A549 (cell line): ENCODE measurements around the gene IFNL3.

Experiments
- MAX ChIP-seq: IDR thresholded peaks from 2 replicates; pipeline ENCODE4 v1.6.1; 2012
- POLR2A ChIP-seq: IDR thresholded peaks from 2 replicates; pipeline ENCODE4 v1.6.1; 2012; ENCODE audit warnings: mild to moderate bottlenecking, low read length
- POLR2AphosphoS2 ChIP-seq: conservative IDR thresholded peaks from 2 replicates; pipeline ENCODE4 v1.6.1; 2012; ENCODE audit warnings: low read length, improper control_type of control experiment, inconsistent platforms
- TF ChIP-seq, protein P1 (sequence below): IDR thresholded peaks from 2 replicates; pipeline ENCODE4 v1.6.1; 2012

- TF ChIP-seq POLR2A (no peak), POLR2AphosphoS2 (no peak), MAX (no peak)
- TF ChIP-seq, protein P1, sequence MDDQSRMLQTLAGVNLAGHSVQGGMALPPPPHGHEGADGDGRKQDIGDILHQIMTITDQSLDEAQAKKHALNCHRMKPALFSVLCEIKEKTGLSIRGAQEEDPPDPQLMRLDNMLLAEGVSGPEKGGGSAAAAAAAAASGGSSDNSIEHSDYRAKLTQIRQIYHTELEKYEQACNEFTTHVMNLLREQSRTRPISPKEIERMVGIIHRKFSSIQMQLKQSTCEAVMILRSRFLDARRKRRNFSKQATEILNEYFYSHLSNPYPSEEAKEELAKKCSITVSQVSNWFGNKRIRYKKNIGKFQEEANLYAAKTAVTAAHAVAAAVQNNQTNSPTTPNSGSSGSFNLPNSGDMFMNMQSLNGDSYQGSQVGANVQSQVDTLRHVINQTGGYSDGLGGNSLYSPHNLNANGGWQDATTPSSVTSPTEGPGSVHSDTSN: no peak
Measured at GRCh38 chr19:39217094-39217493, 27.7 kb downstream of the IFNL3 start.
